ENCODE data around the gene TBCK.

DNA sequence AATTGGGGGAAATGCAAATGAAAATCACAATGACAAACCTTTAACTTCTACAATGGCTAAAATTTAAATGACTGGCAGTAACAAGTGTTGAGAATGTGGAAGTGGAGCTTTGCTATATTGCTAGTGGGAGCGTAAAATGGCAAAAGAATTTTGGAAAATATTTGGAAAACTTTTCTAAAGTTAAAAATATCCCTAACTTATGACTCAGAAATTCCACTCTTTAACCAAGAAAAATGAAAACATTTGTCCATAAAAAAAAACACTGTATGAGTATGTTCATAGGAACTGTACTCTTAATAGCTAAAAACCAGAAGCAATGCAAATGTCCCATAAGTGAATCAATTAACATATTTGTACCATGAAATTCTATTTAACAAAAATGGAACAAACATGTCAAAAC lies 3.6 kb downstream of the TBCK start:
- TF ChIP-seq POLR2A (IDR thresholded peaks at IDR 0.05; ENCODE audit: low read depth, low read length) = no peak
- TF ChIP-seq TAF1 (IDR thresholded peaks at IDR 0.05; ENCODE audit: low read depth, low read length) = no peak
- no peak for TF ChIP-seq POLR2AphosphoS5 (IDR thresholded peaks at IDR 0.05; ENCODE audit: low read depth, low read length)
- no peak for TF ChIP-seq SPI1 (IDR thresholded peaks at IDR 0.05; ENCODE audit: low read depth, low read length)
